Colonic mucosa (tissue), 4 donors: ENCODE results near the gene PRLR. TPM values are rescaled to one million over a fixed set of nuclear protein-coding genes. Genes with fewer than 3 reads are reported as not detected.

ENCODE experiments used
- DNase-seq: peaks from one replicate; pipeline ENCODE4 v3.0.0-alpha.2; 2020
- H3K27ac ChIP-seq: fragments of 200-600 bp; one replicate; pipeline ENCODE4 v1.8.0; 2021
- H3K27me3 ChIP-seq: fragments of 200-600 bp; one replicate; pipeline ENCODE4 v1.8.0; 2021
- H3K36me3 ChIP-seq: fragments of 200-600 bp; one replicate; pipeline ENCODE4 v1.8.0; 2021
- H3K4me1 ChIP-seq: fragments of 200-600 bp; one replicate; pipeline ENCODE4 v1.8.0; 2021; ENCODE audit warnings: mild to moderate bottlenecking
- H3K4me3 ChIP-seq: fragments of 200-600 bp; one replicate; pipeline ENCODE4 v1.8.0; 2021
- H3K9ac ChIP-seq, 2 donors: one replicate each; pipeline ENCODE4 v1.7.0; 2013; ENCODE audit warnings: control low read depth in 2 of 2, low read depth in 2 of 2, low read length in 2 of 2
- H3K9me3 ChIP-seq: fragments of 200-600 bp; one replicate; pipeline ENCODE4 v1.8.0; 2021
- CTCF ChIP-seq: fragments of 200-600 bp; IDR thresholded peaks from one replicate; pipeline ENCODE4 v1.8.0; 2022; ENCODE audit warnings: antibody characterized with exemption, mild to moderate bottlenecking
- intact Hi-C: fragments of 100-400 bp; cut with DNase I; formaldehyde crosslinking; loops from one replicate; pipeline ENCODE4 v1.14.1; 2022
- total RNA-seq, 2 donors: library from RNA; stranded (reverse); fragmentation: NEBNext Ultra II Directional in 1 of 2; extraction: Animal tissue kit (Norgen Biotek cat#: 25700) in 1 of 2; gene quantifications; one replicate each; pipeline ENCODE4 v1.2.1, GENCODE V29; 2021
- donor health status: healthy.
- donor health status: DM: no; HTN: no; CAD: no.
- donor health status: DM: no; HTN: no; CAD: no.

Gene PRLR
- total RNA-seq, 2 donors from 2014 or later = 23.7 to 38.6 TPM

GRCh38 chr5:35101016-35101415 lies 129.3 kb downstream of the PRLR start:
- H3K27me3 ChIP-seq = no peaks in the 10 kb centered on the region
- no peaks in the 10 kb centered on the region for H3K4me1 ChIP-seq
- no peak for TF ChIP-seq CTCF
- DNase-seq = no peak
- H3K9ac ChIP-seq = no peak overlapping the region
- H3K27ac ChIP-seq = no peak overlapping the region
- H3K36me3 ChIP-seq = no peaks in the 10 kb centered on the region
- intact Hi-C loops = no loop called here
- no peak overlapping the region for H3K4me3 ChIP-seq
- H3K9me3 ChIP-seq = no peaks in the 10 kb centered on the region

- DNase-seq = no peak
- Histone ChIP-seq H3K27ac (no peak overlapping the region), H3K9ac (no peak overlapping the region), H3K27me3 (no peaks in the 10 kb centered on the region), H3K9me3 (no peaks in the 10 kb centered on the region), H3K4me3 (no peak overlapping the region), H3K36me3 (no peaks in the 10 kb centered on the region), H3K4me1 (no peaks in the 10 kb centered on the region)
- no peak for TF ChIP-seq CTCF
- intact Hi-C loops = no loop called here
Measured at GRCh38 chr5:35098214-35098613, 132.1 kb downstream of the PRLR start.

GRCh38 chr5:35096932-35097331 lies 133.4 kb downstream of the PRLR start:
- Histone ChIP-seq H3K27ac (no peak overlapping the region), H3K4me3 (no peak overlapping the region)
- no peak for DNase-seq

GRCh38 chr5:35096216-35096615 lies 134.1 kb downstream of the PRLR start:
- intact Hi-C loops = no loop called here

More at GRCh38 chr5:35096932-35097331, 133.4 kb downstream of the PRLR start:
- H3K36me3 ChIP-seq = no peaks in the 10 kb centered on the region
- H3K4me1 ChIP-seq = no peaks in the 10 kb centered on the region
- intact Hi-C loops = no loop called here
- no peaks in the 10 kb centered on the region for H3K9me3 ChIP-seq
- no peak for TF ChIP-seq CTCF
- H3K27me3 ChIP-seq = no peaks in the 10 kb centered on the region
- no peak overlapping the region for H3K9ac ChIP-seq

GRCh38 chr5:35095366-35095765 lies 134.9 kb downstream of the PRLR start:
- Histone ChIP-seq H3K9ac (no peak overlapping the region), H3K36me3 (no peaks in the 10 kb centered on the region), H3K4me3 (no peak overlapping the region), H3K4me1 (no peaks in the 10 kb centered on the region), H3K9me3 (no peaks in the 10 kb centered on the region), H3K27me3 (no peaks in the 10 kb centered on the region), H3K27ac (no peak overlapping the region)
- intact Hi-C loops = no loop called here
- no peak for TF ChIP-seq CTCF
- DNase-seq = no peak

More at GRCh38 chr5:35096216-35096615, 134.1 kb downstream of the PRLR start:
- H3K4me3 ChIP-seq = no peak overlapping the region
- DNase-seq = no peak
- no peaks in the 10 kb centered on the region for H3K9me3 ChIP-seq
- no peaks in the 10 kb centered on the region for H3K27me3 ChIP-seq
- no peaks in the 10 kb centered on the region for H3K4me1 ChIP-seq
- H3K9ac ChIP-seq = no peak overlapping the region
- no peaks in the 10 kb centered on the region for H3K36me3 ChIP-seq
- TF ChIP-seq CTCF = no peak
- no peak overlapping the region for H3K27ac ChIP-seq
